Breast epithelium (tissue), 4 donors: ENCODE data around the gene PBX3. TPM values are rescaled to one million over a fixed set of nuclear protein-coding genes. Genes with fewer than 3 reads are reported as not detected.

Experiments
- DNase-seq, 2 donors: peaks; one replicate each; pipeline ENCODE4 v3.0.0-alpha.2; 2019; ENCODE audit warnings: low spot score in 2 of 2
- H3K27ac ChIP-seq, 2 donors: fragments of 200-600 bp; sonication (generic) in 1 of 2; one replicate each; pipeline ENCODE4 v1.5.1; 2016 to 2019; ENCODE audit warnings: mild to moderate bottlenecking in 1 of 2
- H3K27me3 ChIP-seq, 2 donors: fragments of 200-600 bp; sonication (generic) in 1 of 2; one replicate each; pipeline versions ENCODE4 v1.5.1 to v1.6.0; 2017 to 2019; ENCODE audit warnings: control low read depth in 1 of 2, mild to moderate bottlenecking in 1 of 2
- H3K36me3 ChIP-seq: fragments of 200-600 bp; one replicate; pipeline ENCODE4 v1.5.1; 2019
- H3K4me1 ChIP-seq, 2 donors: fragments of 200-600 bp; sonication (generic); one replicate each; pipeline ENCODE4 v1.5.1; 2016 to 2019; ENCODE audit warnings: control low read depth in 1 of 2
- H3K4me3 ChIP-seq, 3 donors: fragments of 200-600 bp; sonication (generic); 1 replicate in 2 of 3; 2 replicates in 1 of 3; pipeline ENCODE4 v1.5.1; 2016 to 2019; ENCODE audit warnings: mild to moderate bottlenecking in 3 of 3, moderate library complexity in 2 of 3
- H3K9me3 ChIP-seq, 2 donors: fragments of 200-600 bp; sonication (generic) in 1 of 2; one replicate each; pipeline ENCODE4 v1.5.1; 2016 to 2019; ENCODE audit warnings: control low read depth in 1 of 2
- CTCF ChIP-seq, 3 donors: fragments of 450-650 bp; IDR thresholded peaks; one replicate each; pipeline ENCODE4 v1.5.1; 2016 to 2017; ENCODE audit warnings: antibody characterized with exemption in 3 of 3, mild to moderate bottlenecking in 3 of 3, moderate library complexity in 3 of 3
- POLR2A ChIP-seq: fragments of 450-650 bp; IDR thresholded peaks from one replicate; pipeline ENCODE4 v1.6.1; 2016; ENCODE audit warnings: antibody characterized with exemption, mild to moderate bottlenecking, moderate library complexity
- POLR2AphosphoS5 ChIP-seq, 3 donors: sonication (generic); formaldehyde crosslinking; IDR thresholded peaks; one replicate each; pipeline ENCODE4 v1.6.1; 2017; ENCODE audit warnings: antibody characterized with exemption in 3 of 3
- intact Hi-C: fragments of 100-400 bp; cut with DNase I; formaldehyde crosslinking; loops from one replicate; pipeline ENCODE4 v1.15.1; 2023; ENCODE audit warnings: low total_unique reads
- total RNA-seq, 3 donors: library from RNA; depleted of rRNA; stranded (reverse); fragments of >200 nt; gene quantifications; one replicate each; pipeline ENCODE4 v1.1.0, GENCODE V29; 2016

PBX3 gene
- total RNA-seq, 3 donors from 2014 or later: 29.5 to 31.2 (median 29.8) TPM

GRCh38 chr9:125835655-125836054, 88.5 kb downstream of the PBX3 start:
- Histone ChIP-seq H3K36me3 (no peaks in the 10 kb centered on the region), H3K27ac (no peak overlapping the region), H3K4me1 (no peaks in the 10 kb centered on the region), H3K9me3 (no peaks in the 10 kb centered on the region), H3K4me3 (no peak overlapping the region), H3K27me3 (no peaks in the 10 kb centered on the region)
- intact Hi-C loops: no loop called here
- DNase-seq: no peak
- TF ChIP-seq POLR2A: no peak
- no peak for TF ChIP-seq POLR2AphosphoS5 (IDR thresholded peaks at IDR 0.05)
- no peak for TF ChIP-seq CTCF (IDR thresholded peaks at IDR 0.05)

GRCh38 chr9:125839317-125839716, 92.1 kb downstream of the PBX3 start:
- no peaks in the 10 kb centered on the region for H3K9me3 ChIP-seq
- no peak overlapping the region for H3K27ac ChIP-seq
- no peaks in the 10 kb centered on the region for H3K36me3 ChIP-seq
- H3K4me1 ChIP-seq: no peaks in the 10 kb centered on the region
- intact Hi-C loops: no loop called here
- no peak for DNase-seq
- no peak overlapping the region for H3K4me3 ChIP-seq
- no peaks in the 10 kb centered on the region for H3K27me3 ChIP-seq
- no peak for TF ChIP-seq CTCF (IDR thresholded peaks at IDR 0.05)
- TF ChIP-seq POLR2AphosphoS5 (IDR thresholded peaks at IDR 0.05): no peak
- no peak for TF ChIP-seq POLR2A

- Histone ChIP-seq H3K9me3 (no peaks in the 10 kb centered on the region), H3K36me3 (no peaks in the 10 kb centered on the region), H3K4me3 (no peak overlapping the region), H3K27me3 (no peaks in the 10 kb centered on the region), H3K4me1 (no peaks in the 10 kb centered on the region), H3K27ac (no peak overlapping the region)
- TF ChIP-seq CTCF (IDR thresholded peaks at IDR 0.05): no peak
- no peak for TF ChIP-seq POLR2A
- no peak for TF ChIP-seq POLR2AphosphoS5 (IDR thresholded peaks at IDR 0.05)
- no peak for DNase-seq
- intact Hi-C loops: loop anchor here (5.0 kb wide), 1 partner anchor 391 kb away; no protein-coding TSS in a partner anchor
Measured at GRCh38 chr9:125841444-125841843, 94.3 kb downstream of the PBX3 start.

GRCh38 chr9:125842242-125842641, 95.1 kb downstream of the PBX3 start:
- H3K9me3 ChIP-seq: no peaks in the 10 kb centered on the region
- TF ChIP-seq POLR2A: no peak
- H3K27me3 ChIP-seq: no peaks in the 10 kb centered on the region
- H3K36me3 ChIP-seq: no peaks in the 10 kb centered on the region
- H3K4me1 ChIP-seq: no peaks in the 10 kb centered on the region
- no peak overlapping the region for H3K4me3 ChIP-seq
- DNase-seq: no peak
- intact Hi-C loops: loop anchor here (5.0 kb wide), 1 partner anchor 390 kb away; no protein-coding TSS in a partner anchor
- H3K27ac ChIP-seq: no peak overlapping the region

GRCh38 chr9:125843646-125844045, 96.5 kb downstream of the PBX3 start:
- no peak for TF ChIP-seq POLR2A
- H3K27me3 ChIP-seq: no peaks in the 10 kb centered on the region

GRCh38 chr9:125844611-125845010, 97.4 kb downstream of the PBX3 start:
- no peaks in the 10 kb centered on the region for H3K9me3 ChIP-seq
- no peaks in the 10 kb centered on the region for H3K4me1 ChIP-seq
- intact Hi-C loops: loop anchor here (5.0 kb wide), 1 partner anchor 388 kb away; no protein-coding TSS in a partner anchor
- no peaks in the 10 kb centered on the region for H3K27me3 ChIP-seq
- no peak for DNase-seq
- no peaks in the 10 kb centered on the region for H3K36me3 ChIP-seq
- no peak for TF ChIP-seq CTCF (IDR thresholded peaks at IDR 0.05)
- no peak for TF ChIP-seq POLR2AphosphoS5 (IDR thresholded peaks at IDR 0.05)
- no peak for TF ChIP-seq POLR2A
- H3K4me3 ChIP-seq: no peak overlapping the region
- no peak overlapping the region for H3K27ac ChIP-seq

More at GRCh38 chr9:125843646-125844045, 96.5 kb downstream of the PBX3 start:
- DNase-seq: no peak
- no peak overlapping the region for H3K4me3 ChIP-seq
- no peaks in the 10 kb centered on the region for H3K9me3 ChIP-seq
- H3K27ac ChIP-seq: no peak overlapping the region
- no peaks in the 10 kb centered on the region for H3K36me3 ChIP-seq
- no peaks in the 10 kb centered on the region for H3K4me1 ChIP-seq
- intact Hi-C loops: loop anchor here (5.0 kb wide), 1 partner anchor 389 kb away; no protein-coding TSS in a partner anchor
